ENCODE results near the gene TRIM71.

DNA sequence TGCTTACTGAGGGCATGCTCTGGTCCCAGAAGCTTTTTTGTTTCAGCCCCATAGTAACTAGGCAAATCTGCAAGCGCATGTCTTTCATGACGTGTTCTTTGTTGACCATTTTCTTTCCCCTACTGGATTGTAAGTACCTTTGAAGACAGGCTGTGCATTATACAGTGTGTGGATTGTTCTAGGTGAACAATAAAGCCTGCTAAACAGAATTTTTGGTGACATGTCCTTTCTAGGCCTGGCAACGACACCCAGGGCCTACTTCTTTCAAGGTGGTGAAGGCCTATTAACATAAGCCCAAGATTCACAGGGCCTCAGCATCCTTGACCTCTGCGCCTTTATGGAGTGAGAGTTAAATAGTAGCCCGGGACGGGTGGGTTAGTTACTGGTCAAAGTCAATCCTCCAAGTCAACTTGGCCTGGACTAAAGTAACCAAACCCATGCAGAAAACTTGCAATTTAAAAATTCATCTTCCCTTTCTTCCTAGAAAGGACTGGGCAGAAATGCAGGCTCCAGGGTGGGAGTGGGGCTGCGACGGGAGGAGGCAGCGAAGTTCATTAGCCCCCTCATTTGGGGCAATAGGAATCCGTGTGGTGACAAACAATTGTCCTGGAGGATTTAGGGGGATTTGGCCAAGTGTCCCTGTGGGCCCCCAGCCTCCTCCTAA lies 37.6 kb upstream of the TRIM71 start:
- no peak for TF ChIP-seq EZH2 (IDR thresholded peaks at IDR 0.05; ENCODE audit: borderline replicate concordance, low read length)
- TF ChIP-seq, protein P1, sequence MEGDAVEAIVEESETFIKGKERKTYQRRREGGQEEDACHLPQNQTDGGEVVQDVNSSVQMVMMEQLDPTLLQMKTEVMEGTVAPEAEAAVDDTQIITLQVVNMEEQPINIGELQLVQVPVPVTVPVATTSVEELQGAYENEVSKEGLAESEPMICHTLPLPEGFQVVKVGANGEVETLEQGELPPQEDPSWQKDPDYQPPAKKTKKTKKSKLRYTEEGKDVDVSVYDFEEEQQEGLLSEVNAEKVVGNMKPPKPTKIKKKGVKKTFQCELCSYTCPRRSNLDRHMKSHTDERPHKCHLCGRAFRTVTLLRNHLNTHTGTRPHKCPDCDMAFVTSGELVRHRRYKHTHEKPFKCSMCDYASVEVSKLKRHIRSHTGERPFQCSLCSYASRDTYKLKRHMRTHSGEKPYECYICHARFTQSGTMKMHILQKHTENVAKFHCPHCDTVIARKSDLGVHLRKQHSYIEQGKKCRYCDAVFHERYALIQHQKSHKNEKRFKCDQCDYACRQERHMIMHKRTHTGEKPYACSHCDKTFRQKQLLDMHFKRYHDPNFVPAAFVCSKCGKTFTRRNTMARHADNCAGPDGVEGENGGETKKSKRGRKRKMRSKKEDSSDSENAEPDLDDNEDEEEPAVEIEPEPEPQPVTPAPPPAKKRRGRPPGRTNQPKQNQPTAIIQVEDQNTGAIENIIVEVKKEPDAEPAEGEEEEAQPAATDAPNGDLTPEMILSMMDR (conservative IDR thresholded peaks at IDR 0.05 in 1 of 2, IDR thresholded peaks at IDR 0.05 in 1 of 2; ENCODE audit: extremely low read depth in 1 of 2, insufficient read depth in 1 of 2, low read depth in 1 of 2, low read length in 2 of 2): no peak
